Neural progenitor cell (in vitro differentiated cells): ENCODE measurements around the gene HAND2.

Source experiments
- CTCF ChIP-seq: fragments of 200-600 bp; sonication (generic); IDR thresholded peaks from 2 replicates; pipeline ENCODE4 v1.5.1; 2017; ENCODE audit warnings: antibody characterized with exemption, mild to moderate bottlenecking
- EZH2 ChIP-seq: fragments of 200-600 bp; sonication (generic); IDR thresholded peaks from 2 replicates; pipeline ENCODE4 v1.6.1; 2017; ENCODE audit warnings: antibody characterized with exemption, mild to moderate bottlenecking, moderate library complexity
- EZH2phosphoT487 ChIP-seq: fragments of 200-600 bp; sonication (generic); IDR thresholded peaks from 2 replicates; pipeline ENCODE4 v1.6.1; 2017; ENCODE audit warnings: antibody characterized with exemption

- peak; percentile 53 for TF ChIP-seq EZH2phosphoT487
- TF ChIP-seq CTCF = no peak
- peak; percentile 58 for TF ChIP-seq EZH2
Measured at GRCh38 chr4:173507471-173508385, 22.3 kb downstream of the HAND2 start.
